BJ (cell line): ENCODE data around the gene PRR13. TPM values are rescaled to one million over a fixed set of nuclear protein-coding genes. Genes with fewer than 3 reads are reported as not detected.

ENCODE experiments used
- CTCF ChIA-PET: fragments of 350-600 bp; formaldehyde crosslinking; extraction: SDS; loops from one replicate; lab custom pipeline; 2021; ENCODE audit warnings: antibody characterized with exemption, inconsistent platforms; lab: Yijun Ruan, JAX
- POLR2A ChIA-PET: fragments of 300-600 bp; sonication (Branson Sonifier 250); formaldehyde crosslinking; extraction: SDS; loops from one replicate; lab custom pipeline; 2021; ENCODE audit warnings: antibody characterized with exemption; lab: Charles Lee
- DNase-seq: peaks from one replicate; pipeline ENCODE4 v3.0.0-alpha.2; 2011; ENCODE audit warnings: low read depth
- H3K27me3 ChIP-seq: 2 replicates; pipeline ENCODE4 v1.6.0; 2011; ENCODE audit warnings: low read length; ENCODE audit not compliant: control insufficient read depth, insufficient read depth
- H3K36me3 ChIP-seq: 2 replicates; pipeline ENCODE4 v1.5.1; 2011; ENCODE audit warnings: low read length; ENCODE audit not compliant: control insufficient read depth, insufficient read depth
- H3K4me3 ChIP-seq: 2 replicates; pipeline ENCODE4 v1.5.1; 2011; ENCODE audit warnings: low read depth, mild to moderate bottlenecking, control low read depth, low read length
- polyA plus RNA-seq: library from polyadenylated mRNA; depleted of rRNA; stranded (reverse); fragments of >200 nt; gene quantifications from 2 replicates; pipeline ENCODE4 v1.2.3, GENCODE V29; 2011; rRNA removed
- TF ChIP-seq, protein P1 (sequence below): IDR thresholded peaks from 2 replicates; pipeline ENCODE4 v1.5.1; 2011; ENCODE audit warnings: low read depth, mild to moderate bottlenecking, control low read depth, inconsistent platforms, low read length, moderate library complexity; ENCODE audit not compliant: insufficient read depth

Gene PRR13
- polyA plus RNA-seq, 1 experiment = 66.4 TPM

GRCh38 chr12:53493610-53494391 lies 52.3 kb downstream of the PRR13 start:
- H3K4me3 ChIP-seq = peak overlapping the region; percentile 53
- H3K27me3 ChIP-seq = no peaks in the 10 kb centered on the region
- POLR2A ChIA-PET = no interaction called here
- CTCF ChIA-PET = interaction anchor here (0.7 to 1.5 kb wide), 4 partner anchors 15 to 73 kb away, joined by 3 to 6 read pairs (median 4); no protein-coding TSS in a partner anchor
- TF ChIP-seq, protein P1, sequence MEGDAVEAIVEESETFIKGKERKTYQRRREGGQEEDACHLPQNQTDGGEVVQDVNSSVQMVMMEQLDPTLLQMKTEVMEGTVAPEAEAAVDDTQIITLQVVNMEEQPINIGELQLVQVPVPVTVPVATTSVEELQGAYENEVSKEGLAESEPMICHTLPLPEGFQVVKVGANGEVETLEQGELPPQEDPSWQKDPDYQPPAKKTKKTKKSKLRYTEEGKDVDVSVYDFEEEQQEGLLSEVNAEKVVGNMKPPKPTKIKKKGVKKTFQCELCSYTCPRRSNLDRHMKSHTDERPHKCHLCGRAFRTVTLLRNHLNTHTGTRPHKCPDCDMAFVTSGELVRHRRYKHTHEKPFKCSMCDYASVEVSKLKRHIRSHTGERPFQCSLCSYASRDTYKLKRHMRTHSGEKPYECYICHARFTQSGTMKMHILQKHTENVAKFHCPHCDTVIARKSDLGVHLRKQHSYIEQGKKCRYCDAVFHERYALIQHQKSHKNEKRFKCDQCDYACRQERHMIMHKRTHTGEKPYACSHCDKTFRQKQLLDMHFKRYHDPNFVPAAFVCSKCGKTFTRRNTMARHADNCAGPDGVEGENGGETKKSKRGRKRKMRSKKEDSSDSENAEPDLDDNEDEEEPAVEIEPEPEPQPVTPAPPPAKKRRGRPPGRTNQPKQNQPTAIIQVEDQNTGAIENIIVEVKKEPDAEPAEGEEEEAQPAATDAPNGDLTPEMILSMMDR = no peak
- DNase-seq = no peak
- H3K36me3 ChIP-seq = 0 out of 2 replicates have a peak, but pooled peaks cover 2% of the 10 kb centered on the region

Other genes starting within 250 kb of the PRR13 start
- 0.59 and 0.63 TPM in 2 replicates for gene ITGB7, start 234.5 kb upstream of the PRR13 start, polyA plus RNA-seq
- 41.7 and 63.9 TPM in 2 replicates for gene RARG, start 209.5 kb upstream of the PRR13 start, polyA plus RNA-seq
- 3.0 and 7.3 TPM in 2 replicates for gene ESPL1, start 173.4 kb upstream of the PRR13 start, polyA plus RNA-seq
- 965 and 1,130 TPM in 2 replicates for gene PFDN5, start 146.2 kb upstream of the PRR13 start, polyA plus RNA-seq
- 49.7 and 78.3 TPM in 2 replicates for gene MYG1, start 142.0 kb upstream of the PRR13 start, polyA plus RNA-seq
- gene AAAS, start 120.1 kb upstream of the PRR13 start, polyA plus RNA-seq = 53.3 and 84.3 TPM in 2 replicates
- gene SP7, start 105.4 kb upstream of the PRR13 start, polyA plus RNA-seq = not detected in 2 replicates
- gene SP1, start 61.6 kb upstream of the PRR13 start, polyA plus RNA-seq = 44.4 and 58.2 TPM in 2 replicates
- not detected in 2 replicates for gene AMHR2, start 17.9 kb upstream of the PRR13 start, polyA plus RNA-seq
- 267 and 268 TPM in 2 replicates for gene PCBP2, start 10.4 kb downstream of the PRR13 start, polyA plus RNA-seq
- 43.9 and 61.2 TPM in 2 replicates for gene MAP3K12, start 57.7 kb downstream of the PRR13 start, polyA plus RNA-seq
- 33.9 and 44.9 TPM in 2 replicates for gene TARBP2, start 59.5 kb downstream of the PRR13 start, polyA plus RNA-seq
- gene NPFF, start 65.8 kb downstream of the PRR13 start, polyA plus RNA-seq = not detected in 2 replicates
- 21.8 and 22.9 TPM in 2 replicates for gene ATF7, start 184.6 kb downstream of the PRR13 start, polyA plus RNA-seq
- 356 and 381 TPM in 2 replicates for gene ATP5MC2, start 234.3 kb downstream of the PRR13 start, polyA plus RNA-seq